Gastroesophageal sphincter (tissue), 4 donors: ENCODE measurements around the gene OTUB2. TPM values are rescaled to one million over a fixed set of nuclear protein-coding genes. Genes with fewer than 3 reads are reported as not detected.
A peak's percentile ranks its signal among the peaks of the same experiment; 100 is the strongest.

Experiments
- ATAC-seq: fragments of 150-250 bp; one replicate; pipeline ENCODE4 v1.9.1; 2016; ENCODE audit warnings: mild to moderate bottlenecking, moderate library complexity
- H3K27ac ChIP-seq, 4 donors: fragments of 200-600 bp; sonication (generic) in 3 of 4; 1 replicate in 3 of 4; 2 replicates in 1 of 4; pipeline ENCODE4 v1.5.1; 2016 to 2019
- H3K27me3 ChIP-seq: fragments of 200-600 bp; sonication (generic); one replicate; pipeline ENCODE4 v1.5.1; 2019
- H3K36me3 ChIP-seq, 2 donors: fragments of 200-600 bp; sonication (generic); one replicate each; pipeline ENCODE4 v1.5.1; 2019; ENCODE audit warnings: control low read depth in 1 of 2
- H3K4me1 ChIP-seq, 3 donors: fragments of 200-600 bp; sonication (generic); 1 replicate in 2 of 3; 2 replicates in 1 of 3; pipeline ENCODE4 v1.5.1; 2016 to 2019; ENCODE audit warnings: control low read depth in 2 of 3
- H3K4me3 ChIP-seq, 2 donors: fragments of 200-600 bp; sonication (generic); one replicate each; pipeline ENCODE4 v1.5.1; 2019; ENCODE audit warnings: mild to moderate bottlenecking in 1 of 2, moderate library complexity in 1 of 2
- H3K9me3 ChIP-seq, 3 donors: fragments of 200-600 bp; sonication (generic); one replicate each; pipeline ENCODE4 v1.5.1; 2017 to 2019; ENCODE audit warnings: control low read depth in 2 of 3
- CTCF ChIP-seq, 4 experiments: fragments of 200-600 bp in 2 of 4; fragments of 450-650 bp in 2 of 4; sonication (generic) in 1 of 4; IDR thresholded peaks; one replicate each; pipeline ENCODE4 v1.5.1; 2017 to 2019; ENCODE audit warnings: antibody characterized with exemption in 4 of 4, mild to moderate bottlenecking in 2 of 4, moderate library complexity in 2 of 4
- EP300 ChIP-seq: sonication (generic); formaldehyde crosslinking; IDR thresholded peaks from one replicate; pipeline ENCODE4 v1.6.1; 2017; ENCODE audit warnings: antibody characterized with exemption, mild to moderate bottlenecking
- POLR2A ChIP-seq, 2 donors: fragments of 450-650 bp; IDR thresholded peaks; one replicate each; pipeline ENCODE4 v1.6.1; 2017; ENCODE audit warnings: antibody characterized with exemption in 2 of 2, mild to moderate bottlenecking in 2 of 2, moderate library complexity in 1 of 2
- POLR2AphosphoS5 ChIP-seq: sonication (generic); formaldehyde crosslinking; IDR thresholded peaks from one replicate; pipeline ENCODE4 v1.6.1; 2017; ENCODE audit warnings: antibody characterized with exemption
- WGBS, 2 donors: methylation state at CpG; one replicate each; pipeline ENCODE4 v1.1.5; 2018; ENCODE audit warnings: low coverage in 1 of 2; 5-methylcytosine and 5-hydroxymethylcytosine counted together
- total RNA-seq, 4 donors: library from RNA; depleted of rRNA; stranded (reverse); fragments of >200 nt; gene quantifications; one replicate each; pipeline ENCODE4 v1.1.0, GENCODE V29; 2016

OTUB2 gene
- total RNA-seq, 4 donors from 2014 or later = 0.16 to 0.84 (median 0.65) TPM

DNA sequence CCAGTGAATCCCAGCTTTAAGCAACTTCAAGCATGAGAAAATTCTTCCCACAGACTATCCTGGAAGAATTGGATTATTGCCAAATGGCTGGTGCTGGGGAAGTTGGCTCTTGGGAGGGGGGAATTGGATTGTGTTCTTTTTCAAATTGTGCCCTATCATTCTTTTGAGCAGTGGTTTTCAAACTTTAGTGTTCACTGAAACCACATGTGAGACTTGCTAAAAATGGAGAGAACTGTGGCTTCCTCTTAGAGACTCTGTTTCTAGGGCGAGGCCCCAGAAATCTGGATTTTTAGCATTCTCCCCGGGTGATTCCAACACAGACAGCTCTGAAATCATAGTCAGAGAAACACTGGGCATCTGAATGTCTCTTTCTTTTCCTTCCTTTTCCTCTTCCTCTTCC is 14.3 kb upstream of the OTUB2 start:
- 58 to 67% methylated on average over 2 of the region's 2 CpGs for WGBS, 2 donors
- Histone ChIP-seq H3K4me1 (peaks cover 0 to 13% (median 0%) of the 10 kb centered on the region in 3 donors), H3K27ac (no peak overlapping the region), H3K4me3 (no peak overlapping the region), H3K36me3 (no peaks in the 10 kb centered on the region), H3K9me3 (no peaks in the 10 kb centered on the region), H3K27me3 (no peaks in the 10 kb centered on the region)
- no peak for ATAC-seq
- no peak for TF ChIP-seq CTCF (IDR thresholded peaks at IDR 0.05)
- TF ChIP-seq POLR2A (IDR thresholded peaks at IDR 0.05) = no peak

GRCh38 chr14:94014382-94014781 is 11.8 kb upstream of the OTUB2 start:
- WGBS, 2 donors = 66 to 70% methylated on average over 2 to 4 of the region's 6 CpGs
- no peak overlapping the region for H3K4me3 ChIP-seq
- ATAC-seq = no peak
- H3K27me3 ChIP-seq = no peaks in the 10 kb centered on the region
- H3K36me3 ChIP-seq = no peaks in the 10 kb centered on the region
- H3K9me3 ChIP-seq = no peaks in the 10 kb centered on the region
- H3K27ac ChIP-seq = no peak overlapping the region
- peaks cover 0 to 13% (median 0%) of the 10 kb centered on the region in 3 donors for H3K4me1 ChIP-seq
- TF ChIP-seq CTCF (IDR thresholded peaks at IDR 0.05) = no peak

GRCh38 chr14:94015223-94015622 is 10.9 kb upstream of the OTUB2 start:
- no peak for TF ChIP-seq POLR2AphosphoS5
- no peak for TF ChIP-seq EP300
- no peak for TF ChIP-seq POLR2A (IDR thresholded peaks at IDR 0.05)
- no peak for TF ChIP-seq CTCF (IDR thresholded peaks at IDR 0.05)
- H3K4me3 ChIP-seq = no peak overlapping the region
- no peak overlapping the region for H3K27ac ChIP-seq
- no peaks in the 10 kb centered on the region for H3K27me3 ChIP-seq
- H3K9me3 ChIP-seq = no peaks in the 10 kb centered on the region
- no peaks in the 10 kb centered on the region for H3K36me3 ChIP-seq
- no peak for ATAC-seq
- no CpG with 5 or more reads among the region's 2 CpGs for WGBS, 2 donors
- H3K4me1 ChIP-seq = peaks cover 0 to 5% (median 0%) of the 10 kb centered on the region in 3 donors

DNA sequence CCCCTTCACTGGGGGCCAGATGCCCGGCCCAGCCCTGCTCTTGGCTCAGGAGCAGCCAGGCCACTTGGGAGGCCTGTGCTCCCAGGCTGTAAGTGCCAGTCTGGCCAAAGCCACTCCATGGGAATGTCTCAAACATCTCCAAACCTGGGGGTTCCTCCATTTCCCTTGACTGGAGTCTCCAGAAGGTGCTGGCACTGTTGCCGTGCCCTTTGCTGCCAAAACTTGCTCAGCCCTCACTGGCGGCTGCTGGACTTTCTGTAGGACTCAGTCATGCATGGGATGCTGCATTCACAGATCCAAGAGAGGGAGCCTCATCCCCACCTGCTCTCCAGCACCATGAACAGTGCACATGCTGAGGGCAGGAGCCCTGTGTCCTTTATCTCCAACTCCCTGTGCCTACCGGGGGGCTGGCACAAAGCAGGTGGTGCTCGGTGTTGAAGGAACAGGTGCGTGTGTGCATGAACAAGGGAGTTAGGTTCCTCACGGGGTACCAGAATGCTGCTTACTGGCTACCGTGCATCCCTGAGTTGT is 9.6 kb upstream of the OTUB2 start:
- H3K27me3 ChIP-seq = no peaks in the 10 kb centered on the region
- H3K27ac ChIP-seq = no peak overlapping the region
- 94% methylated on average over 5 of the region's 8 CpGs; no CpG with 5 or more reads in 1 of the 2 donors for WGBS, 2 donors
- no peak overlapping the region for H3K4me3 ChIP-seq
- no peak for TF ChIP-seq EP300
- TF ChIP-seq POLR2AphosphoS5 = no peak
- no peak for TF ChIP-seq POLR2A (IDR thresholded peaks at IDR 0.05)
- no peak for TF ChIP-seq CTCF (IDR thresholded peaks at IDR 0.05)
- no peaks in the 10 kb centered on the region for H3K9me3 ChIP-seq
- ATAC-seq = peak; percentile 25
- peaks cover 0 to 4% (median 0%) of the 10 kb centered on the region in 3 donors for H3K4me1 ChIP-seq
- no peaks in the 10 kb centered on the region for H3K36me3 ChIP-seq

DNA sequence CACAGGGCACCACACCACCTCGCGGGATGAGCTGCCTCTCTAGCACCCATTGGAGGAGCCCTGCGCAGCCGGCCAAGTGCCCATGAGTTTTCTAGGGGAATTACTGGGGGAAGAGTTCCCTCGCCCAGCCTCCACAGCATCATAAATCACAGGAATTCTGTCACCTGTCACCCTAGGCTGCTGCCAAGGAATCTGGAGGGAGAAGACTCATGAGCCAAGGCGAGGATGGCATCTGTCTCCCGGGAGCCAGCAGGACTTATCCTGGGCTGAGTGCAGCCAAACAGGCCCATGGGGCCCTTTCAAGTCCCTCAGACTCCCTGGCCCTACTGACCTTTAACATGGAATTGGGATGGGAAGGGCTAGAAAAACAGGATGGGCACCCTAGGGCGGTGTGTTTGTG is 7.8 kb upstream of the OTUB2 start:
- Histone ChIP-seq H3K27ac (no peak overlapping the region), H3K27me3 (no peaks in the 10 kb centered on the region), H3K9me3 (no peaks in the 10 kb centered on the region), H3K4me3 (no peak overlapping the region), H3K4me1 (no peaks in the 10 kb centered on the region), H3K36me3 (no peaks in the 10 kb centered on the region)
- no peak for ATAC-seq
- 56 to 68% methylated on average over 2 to 7 of the region's 8 CpGs for WGBS, 2 donors
- TF ChIP-seq POLR2A (IDR thresholded peaks at IDR 0.05) (no peak), EP300 (no peak), CTCF (IDR thresholded peaks at IDR 0.05) (no peak), POLR2AphosphoS5 (no peak)
